Activated naive CD8-positive, alpha-beta T cell treated with anti-CD3 and anti-CD28 coated beads, Interleukin-2, amount 50 U/mL, for 24 hours (primary cell): ENCODE data around the gene TOX2.

Experiments used
- ATAC-seq: fragments of 150-1000 bp; cut with Tn5 transposase; one replicate; pipeline ENCODE4 v1.10.0; 2021
- DNase-seq: peaks from one replicate; pipeline ENCODE4 v3.0.0; 2021
- H3K27ac Mint-ChIP-seq: one replicate; pipeline ENCODE4 v1.8.0; 2021; ENCODE audit warnings: mild to moderate bottlenecking, mixed read lengths
- H3K27me3 Mint-ChIP-seq: one replicate; pipeline ENCODE4 v1.8.0; 2021; ENCODE audit warnings: mixed read lengths
- H3K36me3 Mint-ChIP-seq: one replicate; pipeline ENCODE4 v1.8.0; 2021; ENCODE audit warnings: low read depth, mixed read lengths
- H3K4me1 Mint-ChIP-seq: one replicate; pipeline ENCODE4 v1.8.0; 2021; ENCODE audit warnings: mixed read lengths
- H3K4me3 Mint-ChIP-seq: one replicate; pipeline ENCODE4 v1.8.0; 2021; ENCODE audit warnings: mild to moderate bottlenecking, moderate library complexity, mixed read lengths
- H3K9me3 Mint-ChIP-seq: one replicate; pipeline ENCODE4 v1.8.0; 2021; ENCODE audit warnings: mixed read lengths

TOX2 gene

DNA sequence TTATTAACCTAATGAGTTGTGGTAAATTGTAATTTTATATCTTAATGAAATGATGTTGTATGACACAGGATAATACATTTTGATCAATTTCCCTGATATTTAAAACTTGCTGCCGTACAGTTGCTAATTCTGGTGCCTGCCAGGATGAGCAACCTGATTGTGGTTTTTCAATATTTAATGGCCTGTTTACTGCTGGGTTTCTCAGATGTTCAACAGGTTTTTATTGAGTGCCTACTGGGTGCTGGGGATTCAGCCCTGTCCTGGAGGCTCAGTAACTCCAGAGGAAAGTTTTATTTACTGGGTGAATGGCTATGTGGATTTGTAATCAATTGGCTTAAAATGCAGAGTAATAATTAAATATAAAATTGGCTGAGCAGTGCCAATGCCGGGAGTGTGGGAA is 8.0 kb downstream of the TOX2 start:
- peaks cover 3% of the 10 kb centered on the region for H3K36me3 Mint-ChIP-seq
- H3K9me3 Mint-ChIP-seq, result no peaks in the 10 kb centered on the region
- ATAC-seq, result no peak
- H3K27me3 Mint-ChIP-seq, result peaks cover 67% of the 10 kb centered on the region
- H3K27ac Mint-ChIP-seq, result no peak overlapping the region
- H3K4me1 Mint-ChIP-seq, result peaks cover 51% of the 10 kb centered on the region
- DNase-seq, result no peak
- H3K4me3 Mint-ChIP-seq, result no peak overlapping the region

DNA sequence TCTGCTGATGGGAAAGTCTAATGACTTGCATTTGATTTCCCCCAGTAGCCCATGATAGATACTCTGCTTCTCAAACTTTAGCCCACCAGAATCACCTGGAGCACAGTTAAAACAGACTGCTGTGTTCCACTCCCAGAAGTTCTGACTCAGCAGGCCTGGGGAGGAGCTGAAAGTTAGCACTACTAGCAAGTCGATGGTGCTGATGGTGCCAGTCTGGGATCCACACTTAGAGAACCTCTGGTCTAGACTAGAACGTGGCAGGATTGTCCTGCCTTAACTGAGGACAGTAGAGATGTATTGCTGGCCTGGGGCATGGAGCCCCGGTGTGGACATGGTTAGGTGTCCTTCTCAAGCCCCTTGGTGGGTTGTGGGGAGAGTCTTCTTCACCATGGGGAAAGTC is 8.7 kb downstream of the TOX2 start:
- no peak for ATAC-seq
- Mint-ChIP-seq H3K4me3 (peak overlapping the region; percentile 13), H3K27me3 (peaks cover 72% of the 10 kb centered on the region)

DNA sequence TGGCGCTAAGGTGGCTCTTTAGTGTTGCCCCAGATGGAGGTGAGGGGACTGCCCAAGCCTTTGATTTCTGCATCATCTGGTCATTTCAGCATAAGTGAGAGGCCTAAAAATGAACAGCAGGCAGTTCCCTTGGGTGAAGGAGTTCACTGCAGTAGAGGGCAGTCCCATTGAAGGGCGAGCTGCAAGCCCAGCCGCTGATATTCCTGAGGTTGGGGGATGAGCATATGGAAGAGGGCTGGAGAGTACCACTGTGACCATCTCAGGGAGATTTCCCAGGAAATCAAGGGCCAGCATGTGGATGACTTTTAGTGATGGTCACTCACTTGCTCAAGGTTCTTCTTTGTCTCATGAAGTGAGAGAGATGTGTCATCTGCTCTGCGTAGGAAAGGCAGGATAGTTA is 9.3 kb downstream of the TOX2 start:
- no peak overlapping the region for H3K4me3 Mint-ChIP-seq
- ATAC-seq (no peak), DNase-seq (no peak)
- no peaks in the 10 kb centered on the region for H3K9me3 Mint-ChIP-seq
- peaks cover 71% of the 10 kb centered on the region for H3K27me3 Mint-ChIP-seq
- H3K36me3 Mint-ChIP-seq, result peaks cover 3% of the 10 kb centered on the region
- no peak overlapping the region for H3K27ac Mint-ChIP-seq
- H3K4me1 Mint-ChIP-seq, result peaks cover 51% of the 10 kb centered on the region

More for the DNA sequence above, 8.7 kb downstream of the TOX2 start:
- Mint-ChIP-seq H3K9me3 (no peaks in the 10 kb centered on the region), H3K36me3 (peaks cover 3% of the 10 kb centered on the region), H3K27ac (no peak overlapping the region), H3K4me1 (peaks cover 51% of the 10 kb centered on the region)
- DNase-seq, result no peak

DNA sequence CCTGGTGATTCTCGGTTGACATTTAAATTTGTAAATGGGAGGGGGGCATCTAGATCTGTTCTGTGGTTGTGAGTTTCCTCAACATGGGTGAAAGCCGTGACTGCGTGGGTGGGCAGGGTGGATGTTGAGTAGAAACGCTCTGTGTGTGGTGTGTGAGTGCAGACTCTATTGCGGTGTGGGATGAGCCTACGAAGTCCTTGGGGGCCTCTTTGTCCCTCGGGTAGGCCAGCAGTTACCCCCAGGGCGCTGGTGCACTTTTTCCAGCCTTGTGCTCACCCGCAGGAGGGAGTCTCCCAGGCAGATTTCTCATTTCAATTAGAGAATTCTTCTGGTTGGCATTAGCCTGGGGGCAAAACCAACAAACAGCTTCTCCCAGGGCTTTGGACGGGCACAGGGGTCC is 10.6 kb downstream of the TOX2 start:
- DNase-seq (peak; percentile 80), ATAC-seq (peak; percentile 91)
- H3K27me3 Mint-ChIP-seq, result peaks cover 63% of the 10 kb centered on the region
- H3K27ac Mint-ChIP-seq, result peak overlapping the region; percentile 86
- peaks cover 3% of the 10 kb centered on the region for H3K36me3 Mint-ChIP-seq
- peaks cover 51% of the 10 kb centered on the region for H3K4me1 Mint-ChIP-seq
- no peaks in the 10 kb centered on the region for H3K9me3 Mint-ChIP-seq
- H3K4me3 Mint-ChIP-seq, result peak overlapping the region; percentile 67

DNA sequence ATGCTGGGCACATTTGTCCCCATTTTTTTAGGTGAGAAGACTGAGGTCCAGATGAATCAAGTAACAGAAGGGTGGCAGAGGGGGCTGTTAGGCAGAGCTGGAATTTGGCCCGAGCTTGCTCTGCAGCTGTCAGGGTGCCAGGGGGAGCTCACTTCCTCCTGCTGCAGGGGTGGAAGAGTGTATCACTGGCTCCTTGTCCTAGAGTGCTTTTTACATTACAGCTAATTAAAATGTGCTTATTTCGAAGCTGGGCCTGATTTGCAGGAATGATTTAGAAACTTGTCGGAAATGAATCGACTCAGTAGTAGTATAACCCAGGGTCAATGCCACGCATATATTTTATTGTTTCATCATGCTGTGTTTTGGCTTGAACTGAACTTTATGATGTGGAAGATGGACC is 11.1 kb downstream of the TOX2 start:
- Mint-ChIP-seq H3K27me3 (peaks cover 58% of the 10 kb centered on the region), H3K4me1 (peaks cover 51% of the 10 kb centered on the region), H3K9me3 (no peaks in the 10 kb centered on the region), H3K4me3 (peak overlapping the region; percentile 67), H3K36me3 (peaks cover 3% of the 10 kb centered on the region), H3K27ac (peak overlapping the region; percentile 55)
- peak; percentile 41 for ATAC-seq
- DNase-seq, result peak; percentile 27

DNA sequence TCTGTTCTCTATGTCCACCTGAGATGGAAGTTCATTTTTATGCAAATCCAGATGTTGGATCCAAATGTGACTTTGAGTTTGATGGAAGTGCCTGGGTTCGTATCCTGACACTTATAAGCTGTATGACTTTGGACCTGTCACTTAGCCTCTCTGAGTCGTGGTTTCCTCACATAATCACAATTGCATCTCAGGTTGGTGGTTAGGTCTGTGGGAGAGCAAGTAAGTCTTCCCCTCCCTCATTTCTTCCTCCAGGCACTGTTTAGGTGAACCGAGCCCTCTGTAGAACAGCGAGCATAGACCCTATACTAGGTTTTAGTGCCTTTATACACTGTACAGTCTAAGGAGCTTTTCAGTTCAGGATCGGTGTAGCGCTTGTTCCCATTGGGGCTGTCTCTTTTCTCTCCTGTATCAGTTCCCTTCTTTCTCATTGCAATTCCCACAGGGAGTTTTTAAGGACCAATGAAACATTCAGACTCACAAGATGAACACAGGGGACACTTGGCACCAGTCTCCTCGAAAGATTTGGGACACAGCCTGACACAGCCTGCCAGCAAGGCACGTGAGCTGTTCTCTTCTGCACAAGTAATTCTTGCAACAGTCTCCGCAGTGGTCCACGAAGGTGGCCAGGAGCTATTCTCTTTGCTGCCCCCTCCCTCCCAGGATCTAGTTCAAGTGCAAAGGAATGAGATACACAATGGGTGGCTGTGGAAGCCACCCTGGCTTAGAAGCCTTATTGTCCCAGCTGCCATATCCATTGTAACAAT is 11.8 kb downstream of the TOX2 start:
- Mint-ChIP-seq H3K4me1 (peaks cover 48% of the 10 kb centered on the region), H3K36me3 (peaks cover 3% of the 10 kb centered on the region), H3K9me3 (no peaks in the 10 kb centered on the region), H3K27ac (no peak overlapping the region), H3K27me3 (peaks cover 56% of the 10 kb centered on the region), H3K4me3 (no peak overlapping the region)
- no peak for DNase-seq
- peak; percentile 35 for ATAC-seq

DNA sequence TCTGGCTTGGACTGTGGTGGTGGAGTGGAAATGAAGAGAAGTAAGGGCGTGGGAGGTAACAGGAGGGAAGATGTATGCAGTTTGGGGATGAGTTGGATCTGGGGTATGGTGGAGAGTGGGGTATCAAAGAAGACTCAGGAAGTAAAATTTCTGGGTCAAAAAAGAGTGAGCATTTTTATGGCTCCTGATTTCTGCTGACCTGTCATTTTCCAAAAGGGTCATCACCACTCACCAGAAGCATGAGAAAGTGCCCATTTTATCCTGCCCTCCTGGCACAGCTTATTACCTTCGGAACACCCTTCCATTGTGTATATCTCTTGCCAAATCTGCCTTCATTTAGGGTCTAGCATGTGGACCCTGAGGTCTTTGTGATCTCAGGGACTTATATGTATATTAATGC is 17.3 kb downstream of the TOX2 start:
- Mint-ChIP-seq H3K4me3 (no peak overlapping the region), H3K36me3 (no peaks in the 10 kb centered on the region), H3K27ac (no peak overlapping the region), H3K4me1 (no peaks in the 10 kb centered on the region), H3K9me3 (no peaks in the 10 kb centered on the region), H3K27me3 (peaks cover 45% of the 10 kb centered on the region)
- no peak for DNase-seq
- no peak for ATAC-seq

DNA sequence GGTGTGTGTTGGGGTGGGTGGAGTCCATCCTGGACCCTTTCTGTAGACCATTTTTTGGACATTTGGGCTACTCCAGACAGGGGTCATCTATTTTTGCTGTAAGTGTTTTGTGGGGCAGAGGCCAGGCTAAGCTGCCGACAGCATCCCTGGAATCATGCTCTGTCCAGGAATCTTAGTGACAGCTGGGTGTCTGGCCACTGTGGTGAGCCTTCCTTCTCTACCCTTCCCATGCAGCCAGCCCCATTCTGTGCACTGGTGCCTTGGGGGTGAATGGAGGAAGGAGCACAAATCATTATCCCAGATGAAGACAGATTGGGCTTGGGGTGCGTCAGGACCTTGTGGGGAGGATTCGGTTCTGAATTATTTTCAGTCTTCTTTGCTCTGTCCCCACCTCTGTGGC is 20.2 kb downstream of the TOX2 start:
- H3K9me3 Mint-ChIP-seq, result no peaks in the 10 kb centered on the region
- DNase-seq, result no peak
- peaks cover 35% of the 10 kb centered on the region for H3K27me3 Mint-ChIP-seq
- H3K4me3 Mint-ChIP-seq, result no peak overlapping the region
- no peaks in the 10 kb centered on the region for H3K36me3 Mint-ChIP-seq
- H3K4me1 Mint-ChIP-seq, result no peaks in the 10 kb centered on the region
- no peak overlapping the region for H3K27ac Mint-ChIP-seq
- no peak for ATAC-seq

DNA sequence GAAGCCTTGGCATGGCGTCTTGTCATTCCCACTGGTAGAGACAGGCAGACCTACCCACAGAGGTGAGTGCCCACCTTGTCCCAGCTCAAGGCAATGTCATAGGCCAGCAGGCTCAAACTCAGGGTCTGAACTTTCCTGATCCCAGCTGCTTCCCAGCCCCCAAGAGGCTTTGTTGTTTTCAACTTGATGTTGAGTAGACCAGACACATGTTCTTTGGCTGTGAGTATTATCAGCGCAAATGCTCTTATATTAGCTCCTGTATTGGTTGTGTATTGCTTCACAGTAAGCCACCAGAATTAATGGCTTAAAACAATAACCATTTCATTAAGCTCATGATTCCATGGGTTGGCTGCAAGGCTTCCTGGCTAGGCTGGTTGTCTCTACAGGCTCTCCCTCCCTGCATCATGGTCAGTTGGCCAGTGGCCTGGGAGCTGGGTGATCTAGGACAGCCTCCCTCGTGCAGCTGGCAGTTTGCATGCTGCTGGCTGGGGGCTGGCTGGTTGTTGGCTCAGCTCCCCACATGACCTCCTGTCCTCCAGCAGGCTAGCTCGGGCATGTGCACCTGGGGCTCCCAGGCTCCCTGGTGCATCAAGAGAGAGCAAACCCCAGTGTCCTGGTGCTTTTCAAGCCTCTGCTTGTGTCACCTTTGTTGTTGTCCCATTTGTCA is 21.6 kb downstream of the TOX2 start:
- H3K36me3 Mint-ChIP-seq, result no peaks in the 10 kb centered on the region
- H3K4me1 Mint-ChIP-seq, result peaks cover 4% of the 10 kb centered on the region
- no peak for DNase-seq
- ATAC-seq, result no peak
- peaks cover 45% of the 10 kb centered on the region for H3K27me3 Mint-ChIP-seq
- no peak overlapping the region for H3K4me3 Mint-ChIP-seq
- no peak overlapping the region for H3K27ac Mint-ChIP-seq
- H3K9me3 Mint-ChIP-seq, result no peaks in the 10 kb centered on the region

DNA sequence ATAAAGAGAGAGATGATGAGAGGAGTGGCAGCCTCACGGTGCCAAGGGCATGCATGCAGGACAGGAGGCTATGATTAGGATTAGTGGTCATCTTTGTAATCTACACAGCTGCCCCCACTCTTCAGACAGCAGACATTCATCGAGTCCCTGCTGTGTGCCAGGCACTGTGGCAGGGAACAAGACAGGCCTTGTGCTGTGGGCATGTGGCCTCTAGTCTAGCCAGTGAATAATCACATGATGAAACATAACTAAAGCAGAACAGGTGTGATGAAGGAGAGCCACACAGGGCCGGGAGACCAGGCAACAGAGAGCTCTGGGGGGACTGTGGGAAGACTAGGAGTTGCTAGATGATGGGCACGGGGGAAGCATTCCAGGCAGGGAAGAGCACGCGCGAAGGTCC is 22.2 kb downstream of the TOX2 start:
- DNase-seq (no peak), ATAC-seq (no peak)
- peaks cover 40% of the 10 kb centered on the region for H3K27me3 Mint-ChIP-seq
- no peaks in the 10 kb centered on the region for H3K9me3 Mint-ChIP-seq
- no peak overlapping the region for H3K4me3 Mint-ChIP-seq
- H3K27ac Mint-ChIP-seq, result no peak overlapping the region
- peaks cover 8% of the 10 kb centered on the region for H3K4me1 Mint-ChIP-seq
- no peaks in the 10 kb centered on the region for H3K36me3 Mint-ChIP-seq

DNA sequence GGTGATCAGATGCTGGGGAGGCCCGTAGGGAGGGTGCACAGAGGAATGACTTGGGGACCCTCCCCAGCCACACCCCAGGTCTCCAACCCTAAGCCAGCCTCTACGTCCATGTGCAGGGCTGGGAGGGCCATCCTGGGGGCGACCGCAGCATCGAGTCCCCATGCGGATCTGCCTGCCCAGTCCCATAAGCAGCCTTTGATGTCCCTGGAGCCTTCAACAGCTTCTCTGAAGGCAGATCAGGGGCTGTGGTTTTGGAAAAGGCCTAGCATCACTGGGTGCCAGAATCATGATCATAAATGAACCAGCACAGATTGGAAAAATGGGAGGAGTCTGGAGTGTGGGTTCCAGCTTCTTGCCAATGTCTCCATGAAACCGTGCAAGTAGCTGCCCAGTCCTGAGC is 22.9 kb downstream of the TOX2 start:
- ATAC-seq (no peak), DNase-seq (no peak)
- Mint-ChIP-seq H3K4me1 (peaks cover 16% of the 10 kb centered on the region), H3K27ac (no peak overlapping the region), H3K4me3 (no peak overlapping the region), H3K9me3 (no peaks in the 10 kb centered on the region), H3K36me3 (no peaks in the 10 kb centered on the region), H3K27me3 (peaks cover 33% of the 10 kb centered on the region)

DNA sequence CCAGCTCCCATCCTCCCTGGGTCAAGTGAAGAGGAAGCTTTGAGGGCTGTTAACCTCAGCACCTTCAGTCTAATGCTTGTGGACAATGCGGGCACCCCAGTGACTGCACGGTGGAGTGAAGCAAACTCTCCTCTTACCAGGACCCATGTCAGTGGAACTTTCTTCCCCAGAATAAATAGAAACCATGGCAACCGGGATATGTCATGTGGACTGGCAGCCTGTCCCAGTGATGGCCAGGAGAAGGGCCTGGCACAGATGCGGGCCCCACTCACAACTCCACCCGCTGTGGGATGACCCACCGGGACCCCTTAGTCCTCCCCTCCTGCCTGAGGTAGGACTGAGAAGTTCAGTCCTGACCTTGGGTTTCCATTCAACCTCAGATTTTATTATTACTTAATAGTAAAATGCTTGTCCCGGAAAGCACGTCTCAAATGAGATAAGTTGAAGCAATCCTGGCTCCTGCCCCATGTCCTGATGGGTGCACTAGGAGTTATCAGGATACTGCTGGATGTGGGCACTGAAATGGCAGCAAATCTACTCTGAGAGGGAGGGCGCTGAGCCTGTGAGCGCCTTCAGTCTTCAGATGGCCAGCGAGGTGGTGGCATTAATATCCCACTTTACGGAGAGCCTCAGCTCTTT is 23.5 kb downstream of the TOX2 start:
- no peak for DNase-seq
- no peak overlapping the region for H3K4me3 Mint-ChIP-seq
- no peaks in the 10 kb centered on the region for H3K36me3 Mint-ChIP-seq
- peaks cover 21% of the 10 kb centered on the region for H3K4me1 Mint-ChIP-seq
- H3K27me3 Mint-ChIP-seq, result peaks cover 31% of the 10 kb centered on the region
- H3K9me3 Mint-ChIP-seq, result no peaks in the 10 kb centered on the region
- ATAC-seq, result no peak
- no peak overlapping the region for H3K27ac Mint-ChIP-seq

DNA sequence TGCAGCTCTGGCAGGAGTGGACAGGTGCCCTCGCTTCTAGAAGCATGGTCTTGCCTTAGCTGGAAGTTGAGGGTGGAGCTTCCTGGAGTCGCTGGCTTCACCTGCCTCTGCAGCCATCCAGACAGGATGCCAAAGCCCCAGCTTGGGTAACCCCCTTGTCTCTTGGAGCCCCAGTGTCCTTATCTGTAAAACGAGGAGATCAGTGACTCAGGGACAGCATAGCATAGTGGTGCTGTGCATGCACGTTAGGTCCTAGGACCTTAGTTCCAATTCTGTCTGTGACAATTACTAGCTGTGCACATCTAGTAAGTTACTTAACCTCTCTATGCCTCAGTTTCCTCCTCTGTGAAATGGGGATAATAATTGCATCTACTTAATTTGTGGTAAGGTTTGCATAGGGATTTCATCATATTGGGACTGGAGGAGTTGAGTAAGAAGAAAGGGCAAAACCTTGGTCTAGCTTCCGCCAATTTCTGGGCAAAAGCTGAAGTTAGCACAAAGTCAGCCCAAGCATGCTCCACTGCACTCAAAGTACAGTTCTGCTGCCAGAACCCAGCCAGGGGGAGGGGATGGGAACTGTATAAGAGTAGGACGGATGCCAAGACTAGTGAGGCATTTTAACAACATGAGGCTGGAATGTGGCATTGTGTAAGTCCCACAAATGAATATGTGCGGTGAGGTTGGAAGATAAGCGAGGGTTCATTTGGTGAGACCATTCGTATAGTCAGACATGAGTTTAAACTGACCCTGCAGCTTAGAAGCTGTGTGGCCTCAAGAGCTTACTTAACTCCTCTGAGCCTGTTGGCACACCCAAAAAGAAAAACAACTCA is 24.5 kb downstream of the TOX2 start:
- H3K27ac Mint-ChIP-seq, result no peak overlapping the region
- H3K4me1 Mint-ChIP-seq, result peaks cover 25% of the 10 kb centered on the region
- DNase-seq (no peak), ATAC-seq (no peak)
- H3K27me3 Mint-ChIP-seq, result peaks cover 28% of the 10 kb centered on the region
- no peaks in the 10 kb centered on the region for H3K9me3 Mint-ChIP-seq
- no peaks in the 10 kb centered on the region for H3K36me3 Mint-ChIP-seq
- H3K4me3 Mint-ChIP-seq, result no peak overlapping the region

DNA sequence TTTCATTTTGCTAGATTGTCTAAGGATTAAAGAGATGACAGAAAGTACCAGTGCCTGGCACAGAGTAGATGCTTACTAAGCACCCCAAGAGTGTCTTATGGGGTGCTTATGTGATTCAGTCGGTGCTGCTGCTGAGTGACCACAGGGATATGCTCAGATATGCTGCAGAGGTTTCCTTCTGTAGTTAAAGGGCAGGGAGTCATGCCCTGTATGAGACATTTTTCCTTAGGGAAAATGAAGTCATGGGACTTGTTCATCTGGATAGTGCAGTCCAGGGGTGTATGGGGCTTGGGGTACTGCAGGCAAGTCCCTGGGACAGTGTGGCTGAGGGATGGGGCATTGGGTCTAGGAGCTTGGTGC is 25.1 kb downstream of the TOX2 start:
- peaks cover 29% of the 10 kb centered on the region for H3K27me3 Mint-ChIP-seq
- no peak overlapping the region for H3K4me3 Mint-ChIP-seq
- no peak for DNase-seq
- H3K27ac Mint-ChIP-seq, result no peak overlapping the region
- no peaks in the 10 kb centered on the region for H3K36me3 Mint-ChIP-seq
- H3K4me1 Mint-ChIP-seq, result peaks cover 25% of the 10 kb centered on the region
- H3K9me3 Mint-ChIP-seq, result no peaks in the 10 kb centered on the region
- ATAC-seq, result no peak
